ENCODE results near the gene ALKBH5.

Gene ALKBH5

GRCh38 chr17:18256351-18256750, 72.7 kb downstream of the ALKBH5 start:
- no peak for TF ChIP-seq CTCF (IDR thresholded peaks at IDR 0.05; ENCODE audit: extremely low read depth, missing control alignments)
- no peak for DNase-seq (ENCODE audit: low spot score)

- TF ChIP-seq CTCF (IDR thresholded peaks at IDR 0.05; ENCODE audit: extremely low read depth, missing control alignments), result no peak
Measured at GRCh38 chr17:18256776-18257175, 73.1 kb downstream of the ALKBH5 start.

GRCh38 chr17:18257268-18257981, 73.8 kb downstream of the ALKBH5 start:
- TF ChIP-seq CTCF (IDR thresholded peaks at IDR 0.05; ENCODE audit: extremely low read depth, missing control alignments), result no peak
- DNase-seq (ENCODE audit: low spot score), result peak; percentile 72

More at GRCh38 chr17:18256776-18257175, 73.1 kb downstream of the ALKBH5 start:
- no peak for DNase-seq (ENCODE audit: low spot score)

- TF ChIP-seq CTCF (IDR thresholded peaks at IDR 0.05; ENCODE audit: extremely low read depth, missing control alignments), result no peak
- DNase-seq (ENCODE audit: low spot score), result peak; percentile 83
Measured at GRCh38 chr17:18257982-18258355, 74.3 kb downstream of the ALKBH5 start.

- DNase-seq (ENCODE audit: low spot score), result peak; percentile 85
- TF ChIP-seq CTCF (IDR thresholded peaks at IDR 0.05; ENCODE audit: extremely low read depth, missing control alignments), result no peak
Measured at GRCh38 chr17:18258356-18259038, 74.9 kb downstream of the ALKBH5 start, which contains the start of gene FLII. Gene FLII, minus strand, starts transcription at chr17:18258738. Its CDS starts 48 bp downstream, at chr17:18258690.

All from GM20000 (cell line).